ENCODE results near the gene COL8A2. TPM values are rescaled to one million over a fixed set of nuclear protein-coding genes. Genes with fewer than 3 reads are reported as not detected.

Gene COL8A2
- total RNA-seq, 2 experiments from 2014 or later = 0.05 to 0.06 TPM

DNA sequence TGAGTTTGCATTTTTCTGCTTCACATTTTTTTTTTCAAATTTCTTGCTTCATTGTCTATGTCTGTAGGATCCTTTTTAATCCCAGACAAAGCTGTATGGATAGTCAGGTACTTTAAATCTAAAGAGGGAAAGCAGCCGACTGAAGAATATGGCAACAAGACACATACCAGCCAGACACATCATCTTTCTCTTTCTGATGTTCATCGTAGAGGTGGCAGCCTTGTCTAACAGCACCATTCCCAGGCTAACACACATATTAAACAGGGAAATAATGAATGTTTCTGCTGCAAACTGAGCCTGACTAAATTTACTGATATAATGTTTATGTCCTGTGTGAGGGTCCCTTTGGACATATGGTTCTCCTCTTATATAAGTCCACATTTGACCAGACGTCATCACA, 44.8 kb downstream of the COL8A2 start:
- DNase-seq (no peak), ATAC-seq (ENCODE audit: poor library complexity) (no peak)
- H3K9me3 ChIP-seq (ENCODE audit: control insufficient read depth in 1 of 2, insufficient read depth in 1 of 2, low read length in 2 of 2) = peaks cover 0 to 12% of the 10 kb centered on the region in 2 experiments
- ChIA-PET CTCF (no interaction called here), POLR2A (no interaction called here)
- peaks cover 21% of the 10 kb centered on the region in 2 experiments for H3K27me3 ChIP-seq (ENCODE audit: control insufficient read depth in 1 of 2, insufficient read depth in 2 of 2, low read length in 2 of 2)
- TF ChIP-seq, protein P1, sequence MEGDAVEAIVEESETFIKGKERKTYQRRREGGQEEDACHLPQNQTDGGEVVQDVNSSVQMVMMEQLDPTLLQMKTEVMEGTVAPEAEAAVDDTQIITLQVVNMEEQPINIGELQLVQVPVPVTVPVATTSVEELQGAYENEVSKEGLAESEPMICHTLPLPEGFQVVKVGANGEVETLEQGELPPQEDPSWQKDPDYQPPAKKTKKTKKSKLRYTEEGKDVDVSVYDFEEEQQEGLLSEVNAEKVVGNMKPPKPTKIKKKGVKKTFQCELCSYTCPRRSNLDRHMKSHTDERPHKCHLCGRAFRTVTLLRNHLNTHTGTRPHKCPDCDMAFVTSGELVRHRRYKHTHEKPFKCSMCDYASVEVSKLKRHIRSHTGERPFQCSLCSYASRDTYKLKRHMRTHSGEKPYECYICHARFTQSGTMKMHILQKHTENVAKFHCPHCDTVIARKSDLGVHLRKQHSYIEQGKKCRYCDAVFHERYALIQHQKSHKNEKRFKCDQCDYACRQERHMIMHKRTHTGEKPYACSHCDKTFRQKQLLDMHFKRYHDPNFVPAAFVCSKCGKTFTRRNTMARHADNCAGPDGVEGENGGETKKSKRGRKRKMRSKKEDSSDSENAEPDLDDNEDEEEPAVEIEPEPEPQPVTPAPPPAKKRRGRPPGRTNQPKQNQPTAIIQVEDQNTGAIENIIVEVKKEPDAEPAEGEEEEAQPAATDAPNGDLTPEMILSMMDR (IDR thresholded peaks at IDR 0.05) = no peak
- Mint-ChIP-seq H3K36me3 (ENCODE audit: low read depth) (no peaks in the 10 kb centered on the region), H3K4me1 (ENCODE audit: low read depth) (no peaks in the 10 kb centered on the region), H3K4me3 (no peak overlapping the region), H3K27ac (no peak overlapping the region), H3K27me3 (peaks cover 45% of the 10 kb centered on the region), H3K9me3 (no peaks in the 10 kb centered on the region)
- H3K27ac ChIP-seq (ENCODE audit: low read depth in 1 of 2, low read length in 2 of 2) = no peak overlapping the region
- intact Hi-C loops (cut with DNase I, micrococcal nuclease) = loop anchor here in 1 of 2 experiments (10.0 kb wide), 2 partner anchors 75 to 1215 kb away; no protein-coding TSS in a partner anchor
- peaks cover 9% of the 10 kb centered on the region for H3K4me1 ChIP-seq (ENCODE audit: insufficient read depth, low read length)
- no peak overlapping the region for H3K4me3 ChIP-seq (ENCODE audit: low read length)
- H3K36me3 ChIP-seq (ENCODE audit: insufficient read depth, low read length) = no peaks in the 10 kb centered on the region

DNA sequence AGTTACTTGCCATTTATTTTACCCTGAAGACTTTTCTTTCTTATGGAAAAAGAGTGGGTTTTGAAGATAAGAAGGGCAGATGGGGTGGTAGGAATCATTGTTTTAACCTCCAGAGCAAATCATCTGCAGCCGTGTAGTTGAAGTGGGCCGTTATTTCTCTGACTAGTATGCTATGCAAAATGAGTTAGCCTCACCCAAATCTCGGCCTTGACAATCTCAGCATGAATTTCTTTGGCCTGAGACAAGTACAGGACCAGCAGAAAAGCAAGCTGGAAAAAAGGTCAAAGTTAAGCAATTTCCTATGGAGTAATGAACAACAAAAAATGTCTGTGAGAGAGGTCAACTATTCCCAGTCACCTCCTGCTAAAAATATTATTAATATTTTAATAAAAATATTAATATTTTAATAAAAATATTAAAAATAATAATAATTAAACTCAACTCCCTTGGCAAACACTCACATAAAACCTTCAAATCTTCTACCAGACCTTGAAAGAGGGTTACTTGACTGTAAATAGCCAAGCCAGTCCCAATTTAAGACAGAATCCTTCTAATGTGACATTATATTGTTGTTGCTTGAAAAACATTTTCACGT, 47.9 kb downstream of the COL8A2 start:
- Histone ChIP-seq H3K4me3 (ENCODE audit: low read length) (no peak overlapping the region), H3K9me3 (ENCODE audit: control insufficient read depth in 1 of 2, insufficient read depth in 1 of 2, low read length in 2 of 2) (no peaks in the 10 kb centered on the region), H3K27me3 (ENCODE audit: control insufficient read depth in 1 of 2, insufficient read depth in 2 of 2, low read length in 2 of 2) (peaks cover 0 to 3% of the 10 kb centered on the region in 2 experiments), H3K27ac (ENCODE audit: low read depth in 1 of 2, low read length in 2 of 2) (no peak overlapping the region), H3K36me3 (ENCODE audit: insufficient read depth, low read length) (no peaks in the 10 kb centered on the region), H3K4me1 (ENCODE audit: insufficient read depth, low read length) (no peaks in the 10 kb centered on the region)
- ChIA-PET POLR2A (no interaction called here), CTCF (no interaction called here)
- intact Hi-C loops (cut with DNase I, micrococcal nuclease) = no loop called here
- no peaks in the 10 kb centered on the region for H3K4me1 Mint-ChIP-seq (ENCODE audit: low read depth)
- DNase-seq = no peak
- TF ChIP-seq, protein P1 (IDR thresholded peaks at IDR 0.05) = no peak
- peaks cover 22% of the 10 kb centered on the region for H3K27me3 Mint-ChIP-seq
- H3K36me3 Mint-ChIP-seq (ENCODE audit: low read depth) = no peaks in the 10 kb centered on the region
- no peak for ATAC-seq (ENCODE audit: poor library complexity)
- H3K27ac Mint-ChIP-seq = no peak overlapping the region
- no peak overlapping the region for H3K4me3 Mint-ChIP-seq
- H3K9me3 Mint-ChIP-seq = no peaks in the 10 kb centered on the region

DNA sequence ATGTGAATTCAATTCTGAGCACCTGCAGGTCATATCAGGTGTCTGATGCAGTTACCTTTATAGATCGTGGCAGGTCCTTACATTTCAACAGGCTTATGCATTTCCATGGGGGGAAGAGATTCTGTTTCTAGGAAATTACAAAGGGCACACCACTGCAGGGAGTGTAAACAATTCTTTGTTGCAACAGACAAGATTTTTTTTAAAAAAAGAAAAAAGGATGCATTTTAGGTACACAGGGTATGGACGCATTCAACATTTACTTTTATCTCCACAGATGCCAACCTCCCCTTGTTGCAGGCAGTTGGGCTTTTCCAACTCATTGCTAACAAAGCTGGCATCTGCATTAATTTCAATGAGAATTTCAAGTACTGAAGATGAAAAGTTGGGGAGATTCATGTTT, 54.7 kb downstream of the COL8A2 start:
- DNase-seq (no peak), ATAC-seq (ENCODE audit: poor library complexity) (no peak)
- Mint-ChIP-seq H3K36me3 (ENCODE audit: low read depth) (no peaks in the 10 kb centered on the region), H3K4me1 (ENCODE audit: low read depth) (no peaks in the 10 kb centered on the region), H3K27me3 (no peaks in the 10 kb centered on the region), H3K9me3 (no peaks in the 10 kb centered on the region), H3K27ac (no peak overlapping the region), H3K4me3 (no peak overlapping the region)
- no peaks in the 10 kb centered on the region for H3K4me1 ChIP-seq (ENCODE audit: insufficient read depth, low read length)
- no peaks in the 10 kb centered on the region for H3K36me3 ChIP-seq (ENCODE audit: insufficient read depth, low read length)
- no peaks in the 10 kb centered on the region for H3K9me3 ChIP-seq (ENCODE audit: control insufficient read depth in 1 of 2, insufficient read depth in 1 of 2, low read length in 2 of 2)
- H3K27ac ChIP-seq (ENCODE audit: low read depth in 1 of 2, low read length in 2 of 2) = no peak overlapping the region
- ChIA-PET POLR2A (no interaction called here), CTCF (no interaction called here)
- TF ChIP-seq, protein P1 (IDR thresholded peaks at IDR 0.05) = no peak
- no peaks in the 10 kb centered on the region for H3K27me3 ChIP-seq (ENCODE audit: control insufficient read depth in 1 of 2, insufficient read depth in 2 of 2, low read length in 2 of 2)
- no peak overlapping the region for H3K4me3 ChIP-seq (ENCODE audit: low read length)
- intact Hi-C loops (cut with DNase I, micrococcal nuclease) = loop anchor here in 1 of 2 experiments (2.0 kb wide), 1 partner anchor 26 kb away; no protein-coding TSS in a partner anchor

All from CD4-positive, alpha-beta T cell (primary cell).